ENCODE data around the gene CDH13.

GRCh38 chr16:83470416-83470815, 843.6 kb downstream of the CDH13 start:
- no peak for TF ChIP-seq EZH2 (IDR thresholded peaks at IDR 0.05; ENCODE audit: borderline replicate concordance, control insufficient read depth, low read depth, low read length)
- no peak for TF ChIP-seq RELA (IDR thresholded peaks at IDR 0.05; ENCODE audit: borderline replicate concordance, partially characterized antibody)
- no peak for TF ChIP-seq CTCF (IDR thresholded peaks at IDR 0.05 in 2 of 3, conservative IDR thresholded peaks at IDR 0.05 in 1 of 3; ENCODE audit: control insufficient read depth in 2 of 3, extremely low read depth in 1 of 3, insufficient read depth in 1 of 3, low read depth in 3 of 3, low read length in 3 of 3)
